ENCODE measurements around the gene COX5A.

Gene COX5A

DNA sequence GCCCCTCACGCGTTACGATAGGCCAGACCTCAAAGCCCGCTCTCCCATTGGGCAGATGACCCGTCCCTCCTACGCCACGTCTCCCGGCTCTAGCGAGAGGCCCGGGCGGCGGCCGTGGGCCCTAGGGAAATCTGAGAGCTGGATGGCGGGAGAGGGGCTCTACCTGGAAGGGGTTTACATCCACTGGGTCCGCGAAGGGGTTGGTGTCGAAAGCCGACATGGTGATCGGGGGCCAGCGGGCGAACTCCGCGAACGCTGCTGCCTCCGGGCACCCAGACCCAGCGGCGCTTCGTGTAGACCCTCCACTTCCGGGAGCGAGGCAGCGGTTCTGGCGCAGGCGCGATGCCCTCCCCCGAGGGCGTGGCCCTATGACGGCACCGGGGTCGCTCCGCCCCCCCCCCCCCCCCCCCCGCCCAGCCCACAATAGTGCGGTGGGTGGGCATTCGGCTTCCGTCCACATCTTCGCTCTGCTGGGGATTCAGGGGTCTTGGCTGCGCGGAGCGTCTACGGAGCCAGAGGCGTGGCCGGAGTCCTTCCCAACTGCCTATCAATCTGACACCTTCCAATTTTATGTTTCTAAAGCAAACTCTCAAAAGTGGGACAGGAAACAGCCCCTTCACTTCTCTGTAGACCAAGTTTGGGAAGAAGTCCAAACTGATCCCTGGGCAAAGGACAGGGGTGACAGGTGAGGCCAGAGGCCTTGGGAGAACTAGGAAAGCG lies 64.7 kb downstream of the COX5A start, which contains the start of gene SCAMP2:
TSS of gene SCAMP2 (minus strand) at position 330 of the 720 bp plus-strand sequence. CDS start at position 220, 110 bp downstream.
- DNase-seq: peak; percentile 75 to 99 (median 94)

DNA sequence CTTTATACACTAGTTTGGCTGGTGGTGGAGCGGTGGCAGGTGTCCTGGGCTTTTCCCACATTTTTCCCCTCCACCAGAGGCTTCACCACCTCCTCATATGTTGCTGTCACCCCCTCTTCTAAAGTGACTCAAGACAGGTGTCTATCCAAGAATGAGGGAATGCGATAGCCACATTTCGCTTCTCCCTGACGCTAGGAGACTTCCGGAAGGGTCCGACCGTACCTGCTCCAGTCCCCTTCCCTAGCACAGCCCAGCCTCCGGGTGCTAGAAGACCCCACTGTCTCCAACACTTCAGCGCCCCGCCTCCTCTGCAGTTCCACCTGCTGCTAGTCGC lies 65.2 kb downstream of the COX5A start:
- DNase-seq: no peak

DNA sequence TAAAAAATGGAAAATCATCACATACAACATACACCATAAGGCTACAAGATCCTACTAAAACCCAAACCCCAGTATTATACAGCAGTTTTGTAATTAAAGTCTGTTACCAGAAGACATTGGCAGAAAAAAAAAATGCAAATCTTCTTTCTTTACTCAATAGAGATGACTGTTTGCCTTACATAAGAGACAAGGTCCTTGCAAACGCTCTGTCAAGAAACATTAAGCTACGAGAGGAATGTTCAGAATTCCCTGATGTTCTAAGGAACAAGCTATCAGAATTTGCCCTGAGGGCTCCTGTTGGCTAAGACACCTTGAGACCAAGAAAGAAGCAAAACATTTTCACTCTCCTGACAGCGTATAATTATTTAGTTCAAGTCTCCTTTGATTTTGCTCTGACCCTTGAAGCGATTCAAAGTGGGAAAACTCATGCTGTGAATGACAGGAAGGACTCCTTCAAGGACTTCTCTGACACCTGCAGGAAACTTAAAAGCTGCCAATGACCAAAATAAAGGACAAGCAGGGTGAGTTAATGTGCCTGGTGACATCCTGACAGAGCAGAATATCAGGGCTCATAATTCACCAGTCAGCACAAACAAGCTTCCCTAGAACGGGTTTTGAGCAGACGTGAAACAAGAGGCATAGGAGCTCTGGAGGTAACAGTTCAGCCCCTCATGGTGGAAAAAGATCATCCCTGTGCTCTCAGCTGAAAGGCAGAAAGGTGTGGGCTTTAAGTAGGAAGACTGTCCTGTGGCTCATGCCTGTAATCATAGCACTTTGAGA lies 67.2 kb downstream of the COX5A start:
- DNase-seq: no peak

Measured in anterior cingulate cortex (tissue), 58 donors.